Measurements from ENCODE around the gene SETD5. TPM values are rescaled to one million over a fixed set of nuclear protein-coding genes. Genes with fewer than 3 reads are reported as not detected.

Gene SETD5
- total and polyA plus RNA-seq, 2 of the 8 experiments (the other 6 are each of a cell fraction or from before 2014, with no cell fraction given) = 108 to 234 TPM

GRCh38 chr3:9347887-9348286 lies 49.5 kb upstream of the SETD5 start (continued):
- no peak for TF ChIP-seq CHD7 (IDR thresholded peaks at IDR 0.05; ENCODE audit: insufficient replicate concordance, low read length)
- TF ChIP-seq ASH2L (IDR thresholded peaks at IDR 0.05; ENCODE audit: low read length) = no peak

All from H1 (cell line).